ENCODE measurements around the gene GTPBP3.

Gene GTPBP3

DNA sequence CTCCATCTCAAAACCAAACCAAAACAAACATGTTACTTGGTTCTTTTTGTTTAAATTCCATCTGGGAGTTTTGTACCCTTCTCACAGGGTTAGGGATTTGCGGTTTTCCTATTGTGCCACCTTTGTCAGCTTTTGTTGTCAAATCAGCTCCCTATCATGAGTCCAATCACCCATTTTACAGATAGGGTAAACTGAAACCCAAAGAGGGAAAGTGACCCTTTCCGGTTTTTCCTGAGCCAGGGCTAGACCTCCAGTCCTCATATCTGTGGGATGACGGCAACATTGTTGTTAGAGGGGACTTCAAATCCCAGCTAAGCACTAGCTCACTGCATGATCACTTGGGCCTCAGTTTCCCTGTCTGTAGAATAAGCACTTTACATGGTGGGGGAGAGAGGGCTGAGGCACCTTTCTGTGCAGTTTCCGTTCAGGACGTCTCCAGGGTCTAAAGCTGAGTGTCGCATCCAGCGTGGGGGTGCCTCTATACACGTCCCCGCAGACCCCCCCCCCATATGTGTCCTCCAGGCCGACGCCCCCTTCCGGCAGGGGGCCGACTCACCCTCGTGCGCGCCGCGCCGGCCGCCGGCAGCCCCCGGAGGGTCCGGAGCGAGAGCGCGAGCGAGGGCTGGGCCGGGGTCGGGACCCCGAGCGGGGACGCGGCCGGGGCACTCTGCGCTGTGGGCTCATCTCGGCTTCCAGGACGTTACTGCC lies 52.8 kb downstream of the GTPBP3 start:
- Histone ChIP-seq H3K9me3 (ENCODE audit: control insufficient read depth, low read length) (no peaks in the 10 kb centered on the region), H3K4me1 (ENCODE audit: control insufficient read depth, insufficient read depth, low read length) (peaks cover 11% of the 10 kb centered on the region), H3K4me3 (ENCODE audit: low read length) (no peak overlapping the region), H3K27me3 (ENCODE audit: control insufficient read depth, insufficient read depth, low read length) (peaks cover 32% of the 10 kb centered on the region), H3K36me3 (ENCODE audit: control insufficient read depth, insufficient read depth, low read length) (no peaks in the 10 kb centered on the region), H3K9ac (ENCODE audit: low read length) (no peak overlapping the region)

DNA sequence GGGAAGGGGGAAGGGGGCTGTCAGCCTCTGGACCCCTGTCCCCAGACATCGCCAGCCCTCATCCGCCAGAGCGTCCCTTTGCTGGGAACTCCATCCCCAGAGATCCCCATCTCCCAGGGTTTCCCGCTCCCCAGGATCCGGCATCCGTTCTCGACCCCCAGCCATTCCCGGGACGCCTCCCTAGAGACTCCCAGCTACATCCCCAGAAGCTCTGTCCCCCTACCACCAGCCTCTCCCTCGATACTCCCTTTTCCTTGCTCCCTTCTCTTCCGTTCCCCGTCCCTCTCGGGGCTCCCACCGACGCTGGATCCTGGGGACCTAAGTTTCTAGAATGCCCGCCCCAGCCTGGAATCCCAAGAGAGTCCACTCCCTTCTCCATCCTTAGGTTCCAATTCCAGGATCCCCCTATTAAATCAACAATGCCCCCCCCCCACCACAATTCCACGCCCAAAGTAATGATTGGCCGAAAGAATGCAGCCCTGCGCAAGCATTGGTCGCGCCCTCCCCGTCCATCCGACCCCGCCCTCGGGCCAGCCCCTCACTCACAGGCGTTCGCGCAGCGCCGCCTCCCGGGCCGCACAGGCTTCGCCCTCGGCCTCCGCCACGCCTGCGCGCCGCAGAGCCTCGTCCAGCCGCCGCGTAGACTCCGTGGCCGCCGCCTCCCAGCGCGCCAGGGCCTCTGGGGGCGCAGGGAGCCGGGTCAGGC lies 53.5 kb downstream of the GTPBP3 start:
- Histone ChIP-seq H3K36me3 (ENCODE audit: control insufficient read depth, insufficient read depth, low read length) (no peaks in the 10 kb centered on the region), H3K4me1 (ENCODE audit: control insufficient read depth, insufficient read depth, low read length) (peaks cover 11% of the 10 kb centered on the region), H3K9me3 (ENCODE audit: control insufficient read depth, low read length) (no peaks in the 10 kb centered on the region), H3K4me3 (ENCODE audit: low read length) (peak overlapping the region; percentile 40), H3K27me3 (ENCODE audit: control insufficient read depth, insufficient read depth, low read length) (peaks cover 32% of the 10 kb centered on the region), H3K9ac (ENCODE audit: low read length) (no peak overlapping the region)

- Histone ChIP-seq H3K36me3 (ENCODE audit: control insufficient read depth, insufficient read depth, low read length) (no peaks in the 10 kb centered on the region), H3K9ac (ENCODE audit: low read length) (peak overlapping the region; percentile 24), H3K27me3 (ENCODE audit: control insufficient read depth, insufficient read depth, low read length) (peaks cover 32% of the 10 kb centered on the region), H3K4me3 (ENCODE audit: low read length) (peak overlapping the region; percentile 40), H3K4me1 (ENCODE audit: control insufficient read depth, insufficient read depth, low read length) (peaks cover 11% of the 10 kb centered on the region), H3K9me3 (ENCODE audit: control insufficient read depth, low read length) (no peaks in the 10 kb centered on the region)
These were observed 54.2 kb downstream of the GTPBP3 start for GRCh38 chr19:17391371-17392151.

Measured in mucosa of stomach (tissue), 1 donor.